NB4 (cell line): Measurements from ENCODE around the gene NDUFA7.
"Not testable (repeated sequence)": the region's sequence is repeated elsewhere in the genome, so short reads cannot be mapped to it uniquely, and the experiment has no call there.

Source experiments
- DNase-seq: peaks from one replicate; pipeline ENCODE4 v3.0.0; 2010; ENCODE audit warnings: low read depth
- H3K4me3 ChIP-seq: one replicate; pipeline ENCODE4 v1.5.1; 2011; ENCODE audit warnings: mild to moderate bottlenecking, low read depth, low read length, moderate library complexity
- MAX ChIP-seq: IDR thresholded peaks from 2 replicates; pipeline ENCODE4 v1.6.1; 2011; ENCODE audit warnings: low read depth, low read length
- MYC ChIP-seq: IDR thresholded peaks from 2 replicates; pipeline ENCODE4 v1.6.1; 2011; ENCODE audit warnings: low read depth, low read length
- POLR2A ChIP-seq: IDR thresholded peaks from 2 replicates; pipeline ENCODE4 v1.6.1; 2011; ENCODE audit warnings: mild to moderate bottlenecking; ENCODE audit not compliant: insufficient read length; ENCODE audit errors: extremely low read depth
- TF ChIP-seq, protein P1 (sequence below): IDR thresholded peaks from one replicate; pipeline ENCODE4 v1.5.1; 2012; ENCODE audit warnings: low read depth, low read length

The NDUFA7 gene

DNA sequence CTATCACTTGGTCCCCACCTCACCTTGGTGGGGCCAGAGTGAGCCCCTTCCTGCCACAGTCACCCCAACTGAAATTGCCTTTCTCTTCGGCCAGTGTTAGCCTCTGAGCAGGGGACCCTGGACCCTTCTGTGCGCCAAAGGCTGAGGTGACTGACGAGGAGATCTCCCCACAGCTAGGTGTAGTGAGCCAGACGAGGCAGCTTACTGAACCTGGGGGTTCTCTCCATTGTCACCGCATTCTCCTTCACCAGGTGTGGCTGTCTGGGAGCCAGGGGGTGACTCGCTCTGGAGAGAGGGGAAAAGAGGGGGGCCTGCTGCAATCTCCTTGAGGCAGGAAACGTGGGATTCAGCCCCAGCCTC lies 1.4 kb upstream of the NDUFA7 start:
- TF ChIP-seq MAX (no peak), POLR2A (no peak), MYC (no peak)
- TF ChIP-seq, protein P1, sequence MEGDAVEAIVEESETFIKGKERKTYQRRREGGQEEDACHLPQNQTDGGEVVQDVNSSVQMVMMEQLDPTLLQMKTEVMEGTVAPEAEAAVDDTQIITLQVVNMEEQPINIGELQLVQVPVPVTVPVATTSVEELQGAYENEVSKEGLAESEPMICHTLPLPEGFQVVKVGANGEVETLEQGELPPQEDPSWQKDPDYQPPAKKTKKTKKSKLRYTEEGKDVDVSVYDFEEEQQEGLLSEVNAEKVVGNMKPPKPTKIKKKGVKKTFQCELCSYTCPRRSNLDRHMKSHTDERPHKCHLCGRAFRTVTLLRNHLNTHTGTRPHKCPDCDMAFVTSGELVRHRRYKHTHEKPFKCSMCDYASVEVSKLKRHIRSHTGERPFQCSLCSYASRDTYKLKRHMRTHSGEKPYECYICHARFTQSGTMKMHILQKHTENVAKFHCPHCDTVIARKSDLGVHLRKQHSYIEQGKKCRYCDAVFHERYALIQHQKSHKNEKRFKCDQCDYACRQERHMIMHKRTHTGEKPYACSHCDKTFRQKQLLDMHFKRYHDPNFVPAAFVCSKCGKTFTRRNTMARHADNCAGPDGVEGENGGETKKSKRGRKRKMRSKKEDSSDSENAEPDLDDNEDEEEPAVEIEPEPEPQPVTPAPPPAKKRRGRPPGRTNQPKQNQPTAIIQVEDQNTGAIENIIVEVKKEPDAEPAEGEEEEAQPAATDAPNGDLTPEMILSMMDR: no peak
- DNase-seq: no peak
- peak overlapping the region; percentile 95 for H3K4me3 ChIP-seq

DNA sequence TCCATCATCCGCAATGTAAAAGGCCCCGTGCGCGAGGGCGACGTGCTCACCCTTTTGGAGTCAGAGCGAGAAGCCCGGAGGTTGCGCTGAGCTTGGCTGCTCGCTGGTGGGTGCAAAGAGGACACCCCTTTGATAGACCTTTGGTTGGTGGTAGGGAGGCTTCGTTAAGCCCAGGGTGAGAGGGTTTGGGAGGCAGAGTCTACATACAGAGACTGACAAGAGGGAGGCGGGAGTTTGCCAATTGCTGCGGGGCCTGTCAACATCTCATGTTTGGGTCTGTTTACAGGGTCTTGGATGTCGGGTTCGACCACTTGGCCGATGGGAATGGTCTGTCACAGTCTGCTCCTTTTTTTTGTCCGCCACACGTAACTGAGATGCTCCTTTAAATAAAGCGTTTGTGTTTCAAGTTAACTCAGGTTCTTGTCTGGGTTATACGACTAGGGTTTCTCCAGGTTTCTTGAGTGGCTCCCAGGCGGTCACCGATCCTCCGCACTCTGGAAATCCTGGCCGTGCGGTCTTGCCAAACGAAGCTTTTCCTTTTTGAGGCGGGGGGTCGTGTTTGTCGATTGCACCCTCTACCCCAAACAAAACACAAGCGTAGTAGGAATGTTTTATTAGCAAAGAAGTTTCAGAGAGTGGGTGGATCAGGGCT lies 937 bp upstream of the NDUFA7 start:
- TF ChIP-seq MAX: 0 out of 2 replicates have a peak, but pooled peaks have one; percentile 42
- no peak for TF ChIP-seq POLR2A
- TF ChIP-seq, protein P1: no peak
- 0 out of 2 replicates have a peak, but pooled peaks have one; percentile 13 for TF ChIP-seq MYC
- DNase-seq: peak; percentile 53
- H3K4me3 ChIP-seq: peak overlapping the region; percentile 95

DNA sequence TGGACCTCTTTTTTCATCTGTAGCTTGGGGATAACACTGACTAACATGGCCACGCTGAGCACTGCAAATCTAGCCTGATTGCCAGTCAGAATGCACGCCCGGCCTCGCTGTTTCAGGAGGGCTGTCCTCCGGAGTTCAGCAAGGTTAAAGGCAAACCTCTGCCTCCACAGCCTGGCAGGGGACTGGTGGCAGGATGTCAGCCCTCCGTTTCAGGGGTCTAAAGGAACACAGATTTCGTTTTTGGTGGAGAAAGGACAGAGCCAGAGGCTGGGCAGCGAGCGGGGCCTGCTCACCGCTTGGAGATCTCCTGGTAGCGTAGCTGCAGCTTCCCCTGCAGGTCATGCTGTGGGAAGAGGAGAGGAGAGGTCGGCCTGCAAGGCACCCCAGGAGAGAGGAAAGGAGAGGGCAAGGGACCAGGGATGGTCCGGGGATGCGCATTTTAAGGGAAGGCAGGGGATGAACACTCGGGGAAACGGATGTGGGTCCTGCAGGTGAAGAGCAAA lies 560 bp downstream of the NDUFA7 start:
- peak; percentile 73 for DNase-seq
- TF ChIP-seq MYC (no peak), MAX (no peak; the same call in 1 of the 2 replicates)
- TF ChIP-seq, protein P1: peak; percentile 2
- peak overlapping the region; percentile 95 for H3K4me3 ChIP-seq

DNA sequence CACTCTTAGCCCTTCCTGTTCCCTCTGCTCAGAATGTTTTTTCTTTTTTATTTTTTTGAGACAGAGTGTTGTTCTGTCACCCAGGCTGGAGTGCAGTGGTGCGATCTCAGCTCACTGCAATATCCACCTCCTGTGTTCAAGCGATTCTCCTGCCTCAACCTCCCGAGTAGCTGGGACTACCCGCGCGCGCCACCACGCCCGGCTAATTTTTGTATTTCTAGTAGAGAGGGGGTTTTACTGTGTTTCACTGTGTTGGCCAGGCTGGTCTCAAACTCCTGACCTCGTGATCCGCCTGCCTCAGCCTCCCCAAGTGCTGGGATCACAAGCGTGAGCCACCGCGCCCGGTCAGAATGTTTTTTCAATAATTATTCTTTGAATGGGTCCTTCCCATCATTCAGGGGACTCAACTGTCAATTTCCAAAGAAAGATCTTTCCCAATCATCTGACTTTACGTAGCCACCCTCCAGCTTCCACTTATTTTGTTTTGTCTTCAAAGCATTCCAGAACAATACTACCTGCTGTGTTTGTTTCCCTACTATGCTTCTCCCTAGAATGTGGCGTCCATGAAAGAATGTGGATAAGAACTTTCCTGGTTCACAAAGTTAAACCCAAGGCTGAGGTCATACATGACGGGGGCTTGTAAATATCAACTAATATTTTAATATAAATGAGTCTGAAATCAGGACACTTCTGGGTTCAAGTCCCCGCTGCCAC lies 1.2 kb downstream of the NDUFA7 start:
- peak overlapping the region; percentile 95 for H3K4me3 ChIP-seq
- DNase-seq: no peak
- TF ChIP-seq POLR2A: no peak
- TF ChIP-seq, protein P1: no peak
- no peak for TF ChIP-seq MAX
- no peak for TF ChIP-seq MYC

- not testable (repeated sequence) for H3K4me3 ChIP-seq
- peak; percentile 76 for DNase-seq
Measured at GRCh38 chr19:8318835-8319234, 2.3 kb downstream of the NDUFA7 start.

DNA sequence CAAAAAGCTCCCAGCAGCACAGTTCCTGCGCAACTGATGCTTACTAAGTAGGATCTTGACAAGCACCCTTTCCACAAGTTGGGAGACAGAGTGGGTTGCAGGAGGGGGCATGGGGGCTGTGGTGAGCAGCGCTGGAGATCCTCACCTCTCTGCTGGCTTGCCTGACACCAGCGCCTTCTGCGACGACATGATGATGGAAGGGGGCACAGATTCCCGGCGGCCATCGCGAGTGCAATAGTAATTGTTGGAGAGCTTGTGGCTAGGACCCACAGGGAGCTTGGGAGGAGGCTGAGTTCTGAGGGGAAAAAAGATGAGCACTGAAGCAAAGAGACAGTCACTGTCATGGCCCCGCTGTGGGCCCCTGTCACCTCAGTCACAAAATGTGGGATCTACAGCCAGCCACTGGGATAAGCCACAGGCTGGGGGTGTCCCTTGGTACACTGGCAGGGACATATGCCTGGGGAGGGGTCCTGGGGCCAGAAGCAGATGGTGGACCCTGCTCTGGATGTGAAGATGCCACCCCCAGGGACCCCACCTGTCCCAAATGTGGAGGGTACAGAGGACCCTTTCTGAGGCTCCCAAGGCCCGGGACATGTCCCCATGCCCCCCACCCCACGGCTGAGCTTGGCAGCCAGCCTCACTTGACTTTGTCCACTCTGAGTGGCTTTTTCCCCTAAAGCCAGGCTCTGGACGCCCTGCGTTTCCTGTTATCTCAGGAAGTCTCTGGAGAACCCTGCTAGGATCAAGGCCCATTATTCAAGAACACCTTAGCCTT lies 4.6 kb downstream of the NDUFA7 start:
- DNase-seq: no peak
- TF ChIP-seq MYC (no peak), MAX (no peak), POLR2A (no peak)
- TF ChIP-seq, protein P1: no peak
- no peak overlapping the region for H3K4me3 ChIP-seq

DNA sequence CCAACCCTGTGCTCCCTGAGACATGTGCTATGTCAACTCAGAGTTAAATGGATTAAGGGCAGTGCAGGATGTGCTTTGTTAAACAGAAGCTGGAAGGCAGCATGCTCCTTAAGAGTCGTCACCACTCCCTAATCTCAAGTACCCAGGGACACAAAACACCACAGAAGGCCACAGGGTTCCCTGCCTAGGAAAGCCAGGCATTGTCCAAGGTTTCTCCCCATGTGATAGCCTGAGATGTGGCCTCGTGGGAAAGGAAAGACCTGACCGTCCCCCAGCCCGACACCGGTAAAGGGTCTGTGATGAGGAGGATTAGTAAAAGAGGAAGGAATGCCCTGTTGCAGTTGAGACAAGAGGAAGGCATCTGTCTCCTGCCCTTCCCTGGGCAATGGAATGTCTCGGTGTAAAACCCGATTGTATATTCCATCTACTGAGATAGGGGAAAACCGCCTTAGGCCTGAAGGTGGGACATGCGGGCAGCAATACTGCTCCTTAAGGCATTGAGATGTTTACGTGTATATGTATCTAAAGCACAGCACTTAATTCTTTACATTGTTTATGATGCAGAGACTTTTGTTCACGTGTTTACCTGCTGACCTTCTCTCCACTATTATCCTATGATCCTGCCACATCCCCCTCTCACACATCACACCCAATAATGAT lies 6.1 kb downstream of the NDUFA7 start:
- not testable (repeated sequence) for DNase-seq, H3K4me3 ChIP-seq
